ENCODE measurements around the gene MAD1L1.
"Not testable (repeated sequence)": the region's sequence is repeated elsewhere in the genome, so short reads cannot be mapped to it uniquely, and the experiment has no call there.

MAD1L1 gene

GRCh38 chr7:1840744-1841143, 392.0 kb downstream of the MAD1L1 start:
- not testable (repeated sequence) for DNase-seq

GRCh38 chr7:1839701-1840100, 393.0 kb downstream of the MAD1L1 start:
- DNase-seq, result no peak

GRCh38 chr7:1838911-1839531, 393.7 kb downstream of the MAD1L1 start:
- not testable (repeated sequence) for DNase-seq

GRCh38 chr7:1838544-1838872, 394.2 kb downstream of the MAD1L1 start:
- not testable (repeated sequence) for DNase-seq

- not testable (repeated sequence) for DNase-seq
Measured at GRCh38 chr7:1837696-1838543, 394.8 kb downstream of the MAD1L1 start.

- not testable (repeated sequence) for DNase-seq
Measured at GRCh38 chr7:1831933-1832535, 400.7 kb downstream of the MAD1L1 start.

- not testable (repeated sequence) for DNase-seq
Measured at GRCh38 chr7:1831471-1831870, 401.3 kb downstream of the MAD1L1 start.

- not testable (repeated sequence) for DNase-seq
Measured at GRCh38 chr7:1829668-1830067, 403.1 kb downstream of the MAD1L1 start.

- DNase-seq, result no peak
Measured at GRCh38 chr7:1829111-1829510, 403.6 kb downstream of the MAD1L1 start.

GRCh38 chr7:1828170-1828569, 404.6 kb downstream of the MAD1L1 start:
- not testable (repeated sequence) for DNase-seq

- DNase-seq, result not testable (repeated sequence)
Measured at GRCh38 chr7:1827521-1827981, 405.2 kb downstream of the MAD1L1 start.

GRCh38 chr7:1826931-1827330, 405.8 kb downstream of the MAD1L1 start:
- DNase-seq, result not testable (repeated sequence)

GRCh38 chr7:1825897-1826741, 406.6 kb downstream of the MAD1L1 start:
- DNase-seq, result no peak

GRCh38 chr7:1825647-1825896, 407.2 kb downstream of the MAD1L1 start:
- DNase-seq, result not testable (repeated sequence)

GRCh38 chr7:1824882-1825646, 407.7 kb downstream of the MAD1L1 start:
- DNase-seq, result not testable (repeated sequence)

GRCh38 chr7:1824151-1824881, 408.4 kb downstream of the MAD1L1 start:
- peak; percentile 55 for DNase-seq

GRCh38 chr7:1823376-1824150, 409.2 kb downstream of the MAD1L1 start:
- no peak for DNase-seq

GRCh38 chr7:1819259-1819841, 413.4 kb downstream of the MAD1L1 start:
- DNase-seq, result no peak

GRCh38 chr7:1818575-1819258, 414.0 kb downstream of the MAD1L1 start:
- no peak for DNase-seq
